SK-N-SH treated with all-trans-retinoic acid at 6 μM for 48 hours (cell line): Measurements from ENCODE around the gene IGFL4.

Experiments used
- ATAC-seq: fragments of 200-7000 bp; cut with Tn5 transposase; 3 replicates; pipeline ENCODE4 v1.9.1; 2020; ENCODE audit warnings: mild to moderate bottlenecking, moderate library complexity
- ARNTL ChIP-seq: fragments of 450-650 bp; formaldehyde crosslinking; IDR thresholded peaks from 2 replicates; pipeline ENCODE4 v1.5.0; 2020; ENCODE audit warnings: low read depth, mild to moderate bottlenecking, moderate library complexity, borderline replicate concordance
- CSDC2 ChIP-seq: fragments of 250-450 bp; sonication (Bioruptor Pico); IDR thresholded peaks from 2 replicates; pipeline ENCODE4 v1.5.0; 2020; ENCODE audit warnings: mild to moderate bottlenecking, moderate library complexity
- GLIS3 ChIP-seq: fragments of 250-450 bp; sonication (Bioruptor Pico); IDR thresholded peaks from 2 replicates; pipeline ENCODE4 v1.5.0; 2020; ENCODE audit warnings: mild to moderate bottlenecking, moderate library complexity
- ISL1 ChIP-seq: fragments of 250-450 bp; sonication (Bioruptor Pico); IDR thresholded peaks from 2 replicates; pipeline ENCODE4 v2.1.2; 2022; ENCODE audit warnings: mild to moderate bottlenecking, moderate library complexity
- OSR1 ChIP-seq: fragments of 250-450 bp; sonication (Bioruptor Pico); IDR thresholded peaks from 2 replicates; pipeline ENCODE4 v1.8.0; 2022; ENCODE audit warnings: moderate library complexity, mild to moderate bottlenecking, inconsistent platforms
- PPARA ChIP-seq: fragments of 250-450 bp; sonication (Bioruptor Pico); IDR thresholded peaks from 2 replicates; pipeline ENCODE4 v1.5.0; 2020; ENCODE audit warnings: mild to moderate bottlenecking, borderline replicate concordance
- RARB ChIP-seq: fragments of 250-450 bp; sonication (Bioruptor Pico); IDR thresholded peaks from 2 replicates; pipeline ENCODE4 v1.8.0; 2021; ENCODE audit warnings: mild to moderate bottlenecking, moderate library complexity
- SNAI2 ChIP-seq: fragments of 250-450 bp; sonication (Bioruptor Pico); IDR thresholded peaks from 2 replicates; pipeline ENCODE4 v1.5.0; 2020; ENCODE audit warnings: mild to moderate bottlenecking, moderate library complexity
- TCF4 ChIP-seq: fragments of 250-450 bp; sonication (Bioruptor Pico); IDR thresholded peaks from 2 replicates; pipeline ENCODE4 v1.8.0; 2021; ENCODE audit warnings: mild to moderate bottlenecking, moderate library complexity, borderline replicate concordance
- TOX ChIP-seq: fragments of 250-450 bp; sonication (Bioruptor Pico); IDR thresholded peaks from 2 replicates; pipeline ENCODE4 v1.8.0; 2021; ENCODE audit warnings: mild to moderate bottlenecking, moderate library complexity, borderline replicate concordance
- ZC3H10 ChIP-seq: fragments of 250-450 bp; sonication (Bioruptor Pico); IDR thresholded peaks from 2 replicates; pipeline ENCODE4 v1.5.1; 2021; ENCODE audit warnings: mild to moderate bottlenecking, moderate library complexity
- ZFP3 ChIP-seq: fragments of 250-450 bp; sonication (Bioruptor Pico); IDR thresholded peaks from 2 replicates; pipeline ENCODE4 v1.5.0; 2020; ENCODE audit warnings: mild to moderate bottlenecking, moderate library complexity
- ZFP30 ChIP-seq: fragments of 450-650 bp; formaldehyde crosslinking; IDR thresholded peaks from 2 replicates; pipeline ENCODE4 v1.5.0; 2022; ENCODE audit warnings: mild to moderate bottlenecking, moderate library complexity
- ZNF565 ChIP-seq: fragments of 450-650 bp; formaldehyde crosslinking; conservative IDR thresholded peaks from 2 replicates; pipeline ENCODE4 v1.5.0; 2020; ENCODE audit warnings: low read depth, mild to moderate bottlenecking, moderate library complexity
- ZNF70 ChIP-seq: fragments of 450-650 bp; formaldehyde crosslinking; IDR thresholded peaks from 2 replicates; pipeline ENCODE4 v1.5.0; 2020; ENCODE audit warnings: mild to moderate bottlenecking, moderate library complexity
- ZNF8 ChIP-seq: fragments of 450-650 bp; formaldehyde crosslinking; IDR thresholded peaks from 2 replicates; pipeline ENCODE4 v1.5.0; 2020; ENCODE audit warnings: mild to moderate bottlenecking, moderate library complexity
- TF ChIP-seq, protein P1 (sequence below): fragments of 250-450 bp; sonication (Bioruptor Pico); IDR thresholded peaks from 2 replicates; pipeline ENCODE4 v1.5.1; 2020; ENCODE audit warnings: low read depth, mild to moderate bottlenecking, moderate library complexity
- TF ChIP-seq, protein P2 (sequence below): fragments of 250-450 bp; sonication (Bioruptor Pico); IDR thresholded peaks from 2 replicates; pipeline ENCODE4 v1.5.0; 2020; ENCODE audit warnings: mild to moderate bottlenecking, moderate library complexity
- TF ChIP-seq, protein P3 (sequence below): fragments of 250-450 bp; sonication (Bioruptor Pico); IDR thresholded peaks from 2 replicates; pipeline ENCODE4 v1.8.0; 2020; ENCODE audit warnings: mild to moderate bottlenecking, moderate library complexity, borderline replicate concordance
- TF ChIP-seq, protein P4 (sequence below): fragments of 250-450 bp; sonication (Bioruptor Pico); IDR thresholded peaks from 2 replicates; pipeline ENCODE4 v1.5.1; 2021; ENCODE audit warnings: mild to moderate bottlenecking, moderate library complexity
- TF ChIP-seq, protein P5 (sequence below): fragments of 250-450 bp; sonication (Bioruptor Pico); IDR thresholded peaks from 2 replicates; pipeline ENCODE4 v1.8.0; 2021; ENCODE audit warnings: low read depth, mild to moderate bottlenecking, moderate library complexity, borderline replicate concordance

Gene IGFL4

DNA sequence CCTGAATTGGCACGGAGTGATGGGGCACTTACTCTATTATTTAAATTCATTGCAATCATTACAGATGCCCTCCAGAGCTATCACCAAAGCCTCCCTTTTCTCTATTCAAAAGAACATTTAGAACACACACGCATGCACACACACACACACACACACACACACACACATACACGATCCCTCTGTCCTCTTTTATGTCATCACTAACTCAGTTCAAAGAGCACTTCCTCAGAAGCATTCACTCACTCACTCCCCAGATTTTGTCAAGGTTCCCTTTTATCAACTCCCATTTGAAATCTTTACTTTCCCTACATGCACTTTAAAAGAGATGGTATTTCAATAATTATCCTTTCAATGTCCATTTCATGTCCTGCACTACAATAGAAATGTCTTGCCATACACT, 22.4 kb upstream of the IGFL4 start:
- ATAC-seq = no peak
- TF ChIP-seq, protein P1, sequence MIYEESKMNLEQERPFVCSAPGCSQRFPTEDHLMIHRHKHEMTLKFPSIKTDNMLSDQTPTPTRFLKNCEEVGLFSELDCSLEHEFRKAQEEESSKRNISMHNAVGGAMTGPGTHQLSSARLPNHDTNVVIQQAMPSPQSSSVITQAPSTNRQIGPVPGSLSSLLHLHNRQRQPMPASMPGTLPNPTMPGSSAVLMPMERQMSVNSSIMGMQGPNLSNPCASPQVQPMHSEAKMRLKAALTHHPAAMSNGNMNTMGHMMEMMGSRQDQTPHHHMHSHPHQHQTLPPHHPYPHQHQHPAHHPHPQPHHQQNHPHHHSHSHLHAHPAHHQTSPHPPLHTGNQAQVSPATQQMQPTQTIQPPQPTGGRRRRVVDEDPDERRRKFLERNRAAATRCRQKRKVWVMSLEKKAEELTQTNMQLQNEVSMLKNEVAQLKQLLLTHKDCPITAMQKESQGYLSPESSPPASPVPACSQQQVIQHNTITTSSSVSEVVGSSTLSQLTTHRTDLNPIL (CRISPR knock-in tag) = no peak
- no peak for TF ChIP-seq ZNF8 (CRISPR knock-in tag)
- TF ChIP-seq, protein P2, sequence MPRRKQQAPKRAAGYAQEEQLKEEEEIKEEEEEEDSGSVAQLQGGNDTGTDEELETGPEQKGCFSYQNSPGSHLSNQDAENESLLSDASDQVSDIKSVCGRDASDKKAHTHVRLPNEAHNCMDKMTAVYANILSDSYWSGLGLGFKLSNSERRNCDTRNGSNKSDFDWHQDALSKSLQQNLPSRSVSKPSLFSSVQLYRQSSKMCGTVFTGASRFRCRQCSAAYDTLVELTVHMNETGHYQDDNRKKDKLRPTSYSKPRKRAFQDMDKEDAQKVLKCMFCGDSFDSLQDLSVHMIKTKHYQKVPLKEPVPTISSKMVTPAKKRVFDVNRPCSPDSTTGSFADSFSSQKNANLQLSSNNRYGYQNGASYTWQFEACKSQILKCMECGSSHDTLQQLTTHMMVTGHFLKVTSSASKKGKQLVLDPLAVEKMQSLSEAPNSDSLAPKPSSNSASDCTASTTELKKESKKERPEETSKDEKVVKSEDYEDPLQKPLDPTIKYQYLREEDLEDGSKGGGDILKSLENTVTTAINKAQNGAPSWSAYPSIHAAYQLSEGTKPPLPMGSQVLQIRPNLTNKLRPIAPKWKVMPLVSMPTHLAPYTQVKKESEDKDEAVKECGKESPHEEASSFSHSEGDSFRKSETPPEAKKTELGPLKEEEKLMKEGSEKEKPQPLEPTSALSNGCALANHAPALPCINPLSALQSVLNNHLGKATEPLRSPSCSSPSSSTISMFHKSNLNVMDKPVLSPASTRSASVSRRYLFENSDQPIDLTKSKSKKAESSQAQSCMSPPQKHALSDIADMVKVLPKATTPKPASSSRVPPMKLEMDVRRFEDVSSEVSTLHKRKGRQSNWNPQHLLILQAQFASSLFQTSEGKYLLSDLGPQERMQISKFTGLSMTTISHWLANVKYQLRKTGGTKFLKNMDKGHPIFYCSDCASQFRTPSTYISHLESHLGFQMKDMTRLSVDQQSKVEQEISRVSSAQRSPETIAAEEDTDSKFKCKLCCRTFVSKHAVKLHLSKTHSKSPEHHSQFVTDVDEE (CRISPR knock-in tag) = no peak
- no peak for TF ChIP-seq ZNF565 (CRISPR knock-in tag)
- TF ChIP-seq ZNF70 = no peak
- no peak for TF ChIP-seq PPARA
- no peak for TF ChIP-seq RARB
- no peak for TF ChIP-seq GLIS3 (CRISPR knock-in tag)

DNA sequence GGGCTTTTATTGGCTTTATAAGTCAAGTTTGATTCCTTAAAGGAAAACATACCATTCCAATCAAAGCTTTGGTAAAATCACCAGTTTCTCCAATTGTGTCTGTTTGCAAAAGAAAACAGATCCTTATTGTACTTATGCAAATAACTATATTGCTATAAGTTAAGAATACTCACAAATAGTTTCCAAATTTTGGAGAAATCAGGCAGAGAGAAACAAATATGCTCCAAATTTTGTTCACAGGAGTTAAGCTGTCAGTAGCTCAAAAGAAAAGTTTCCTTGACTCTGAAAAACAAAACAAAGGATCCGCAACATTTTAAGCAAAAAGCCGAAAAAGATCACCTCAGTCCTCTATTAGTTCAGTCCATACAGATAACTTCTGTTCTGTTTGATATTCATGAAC, 19.2 kb upstream of the IGFL4 start:
- no peak for ATAC-seq
- TF ChIP-seq, protein P3, sequence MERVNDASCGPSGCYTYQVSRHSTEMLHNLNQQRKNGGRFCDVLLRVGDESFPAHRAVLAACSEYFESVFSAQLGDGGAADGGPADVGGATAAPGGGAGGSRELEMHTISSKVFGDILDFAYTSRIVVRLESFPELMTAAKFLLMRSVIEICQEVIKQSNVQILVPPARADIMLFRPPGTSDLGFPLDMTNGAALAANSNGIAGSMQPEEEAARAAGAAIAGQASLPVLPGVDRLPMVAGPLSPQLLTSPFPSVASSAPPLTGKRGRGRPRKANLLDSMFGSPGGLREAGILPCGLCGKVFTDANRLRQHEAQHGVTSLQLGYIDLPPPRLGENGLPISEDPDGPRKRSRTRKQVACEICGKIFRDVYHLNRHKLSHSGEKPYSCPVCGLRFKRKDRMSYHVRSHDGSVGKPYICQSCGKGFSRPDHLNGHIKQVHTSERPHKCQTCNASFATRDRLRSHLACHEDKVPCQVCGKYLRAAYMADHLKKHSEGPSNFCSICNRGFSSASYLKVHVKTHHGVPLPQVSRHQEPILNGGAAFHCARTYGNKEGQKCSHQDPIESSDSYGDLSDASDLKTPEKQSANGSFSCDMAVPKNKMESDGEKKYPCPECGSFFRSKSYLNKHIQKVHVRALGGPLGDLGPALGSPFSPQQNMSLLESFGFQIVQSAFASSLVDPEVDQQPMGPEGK = no peak
- TF ChIP-seq ZFP30 = no peak
- TF ChIP-seq RARB = no peak
- TF ChIP-seq GLIS3 (CRISPR knock-in tag) = no peak
- no peak for TF ChIP-seq TOX (CRISPR knock-in tag)
- no peak for TF ChIP-seq ZC3H10 (CRISPR knock-in tag)
- TF ChIP-seq TCF4 (CRISPR knock-in tag) = no peak
- TF ChIP-seq ISL1 (CRISPR knock-in tag) = no peak
- no peak for TF ChIP-seq ARNTL (CRISPR knock-in tag)
- TF ChIP-seq ZFP3 (CRISPR knock-in tag) = no peak
- TF ChIP-seq CSDC2 (CRISPR knock-in tag) = no peak
- no peak for TF ChIP-seq ZNF8 (CRISPR knock-in tag)
- TF ChIP-seq, protein P2 (CRISPR knock-in tag) = no peak
- TF ChIP-seq, protein P4, sequence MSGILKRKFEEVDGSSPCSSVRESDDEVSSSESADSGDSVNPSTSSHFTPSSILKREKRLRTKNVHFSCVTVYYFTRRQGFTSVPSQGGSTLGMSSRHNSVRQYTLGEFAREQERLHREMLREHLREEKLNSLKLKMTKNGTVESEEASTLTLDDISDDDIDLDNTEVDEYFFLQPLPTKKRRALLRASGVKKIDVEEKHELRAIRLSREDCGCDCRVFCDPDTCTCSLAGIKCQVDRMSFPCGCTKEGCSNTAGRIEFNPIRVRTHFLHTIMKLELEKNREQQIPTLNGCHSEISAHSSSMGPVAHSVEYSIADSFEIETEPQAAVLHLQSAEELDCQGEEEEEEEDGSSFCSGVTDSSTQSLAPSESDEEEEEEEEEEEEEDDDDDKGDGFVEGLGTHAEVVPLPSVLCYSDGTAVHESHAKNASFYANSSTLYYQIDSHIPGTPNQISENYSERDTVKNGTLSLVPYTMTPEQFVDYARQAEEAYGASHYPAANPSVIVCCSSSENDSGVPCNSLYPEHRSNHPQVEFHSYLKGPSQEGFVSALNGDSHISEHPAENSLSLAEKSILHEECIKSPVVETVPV (CRISPR knock-in tag) = no peak
- no peak for TF ChIP-seq ZNF70
- no peak for TF ChIP-seq ZNF565 (CRISPR knock-in tag)
- TF ChIP-seq, protein P5, sequence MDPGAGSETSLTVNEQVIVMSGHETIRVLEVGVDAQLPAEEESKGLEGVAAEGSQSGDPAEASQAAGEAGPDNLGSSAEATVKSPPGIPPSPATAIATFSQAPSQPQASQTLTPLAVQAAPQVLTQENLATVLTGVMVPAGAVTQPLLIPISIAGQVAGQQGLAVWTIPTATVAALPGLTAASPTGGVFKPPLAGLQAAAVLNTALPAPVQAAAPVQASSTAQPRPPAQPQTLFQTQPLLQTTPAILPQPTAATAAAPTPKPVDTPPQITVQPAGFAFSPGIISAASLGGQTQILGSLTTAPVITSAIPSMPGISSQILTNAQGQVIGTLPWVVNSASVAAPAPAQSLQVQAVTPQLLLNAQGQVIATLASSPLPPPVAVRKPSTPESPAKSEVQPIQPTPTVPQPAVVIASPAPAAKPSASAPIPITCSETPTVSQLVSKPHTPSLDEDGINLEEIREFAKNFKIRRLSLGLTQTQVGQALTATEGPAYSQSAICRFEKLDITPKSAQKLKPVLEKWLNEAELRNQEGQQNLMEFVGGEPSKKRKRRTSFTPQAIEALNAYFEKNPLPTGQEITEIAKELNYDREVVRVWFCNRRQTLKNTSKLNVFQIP (CRISPR knock-in tag) = no peak
- TF ChIP-seq OSR1 (CRISPR knock-in tag) = no peak
- no peak for TF ChIP-seq SNAI2
